ENCODE results near the gene WDR90. TPM values are rescaled to one million over a fixed set of nuclear protein-coding genes. Genes with fewer than 3 reads are reported as not detected.

Gene WDR90
- total RNA-seq, 4 donors from 2014 or later = 6.7 to 30.1 (median 8.4) TPM

GRCh38 chr16:710500-711075, 61.4 kb downstream of the WDR90 start:
- no peak for TF ChIP-seq CTCF (IDR thresholded peaks at IDR 0.05; ENCODE audit: low read depth)

DNA sequence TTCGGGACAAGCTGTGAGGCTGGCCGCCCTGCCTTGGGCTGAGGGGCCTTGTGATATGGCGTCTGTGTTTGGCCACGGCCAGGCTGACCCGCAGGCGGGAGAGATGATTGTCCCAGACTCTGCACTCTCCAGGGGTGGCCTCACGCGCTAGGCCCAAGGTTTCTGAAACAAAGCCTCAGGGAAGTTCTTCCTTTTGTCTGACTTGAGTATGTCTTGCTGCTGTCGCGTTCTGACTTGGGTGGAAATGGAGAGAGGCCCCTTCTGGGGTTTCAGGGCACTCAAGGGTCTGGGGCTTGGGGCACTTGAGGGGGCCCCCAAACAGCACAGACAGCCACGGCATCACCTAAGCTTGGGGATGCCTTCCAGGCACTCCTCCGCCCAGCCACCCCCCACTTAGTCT, 61.9 kb downstream of the WDR90 start:
- no peak for TF ChIP-seq CTCF (IDR thresholded peaks at IDR 0.05; ENCODE audit: low read depth)

GRCh38 chr16:711548-712320, 62.6 kb downstream of the WDR90 start:
- no peak for TF ChIP-seq CTCF (IDR thresholded peaks at IDR 0.05; ENCODE audit: low read depth)

DNA sequence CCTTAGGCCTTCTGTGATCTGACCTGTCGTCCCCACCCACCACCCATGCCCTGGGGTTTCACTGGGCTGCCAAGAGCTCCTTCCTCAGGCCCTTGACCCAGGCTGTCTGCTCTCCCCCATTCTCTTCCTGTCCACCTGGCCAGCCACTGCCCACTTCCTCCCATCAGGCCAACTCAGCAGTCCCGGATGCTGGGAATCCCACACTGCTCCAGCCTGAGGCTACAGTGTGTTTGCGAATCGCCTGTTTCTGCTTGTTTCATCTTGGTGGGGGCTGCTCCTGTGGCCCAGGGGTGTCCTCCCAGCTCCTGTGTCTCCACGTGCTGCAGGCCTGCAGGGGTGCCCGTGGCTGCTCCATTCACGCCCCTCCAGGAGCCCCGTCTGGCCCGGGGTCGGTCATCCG, 64.9 kb downstream of the WDR90 start:
- no peak for TF ChIP-seq CTCF (IDR thresholded peaks at IDR 0.05; ENCODE audit: low read depth)

DNA sequence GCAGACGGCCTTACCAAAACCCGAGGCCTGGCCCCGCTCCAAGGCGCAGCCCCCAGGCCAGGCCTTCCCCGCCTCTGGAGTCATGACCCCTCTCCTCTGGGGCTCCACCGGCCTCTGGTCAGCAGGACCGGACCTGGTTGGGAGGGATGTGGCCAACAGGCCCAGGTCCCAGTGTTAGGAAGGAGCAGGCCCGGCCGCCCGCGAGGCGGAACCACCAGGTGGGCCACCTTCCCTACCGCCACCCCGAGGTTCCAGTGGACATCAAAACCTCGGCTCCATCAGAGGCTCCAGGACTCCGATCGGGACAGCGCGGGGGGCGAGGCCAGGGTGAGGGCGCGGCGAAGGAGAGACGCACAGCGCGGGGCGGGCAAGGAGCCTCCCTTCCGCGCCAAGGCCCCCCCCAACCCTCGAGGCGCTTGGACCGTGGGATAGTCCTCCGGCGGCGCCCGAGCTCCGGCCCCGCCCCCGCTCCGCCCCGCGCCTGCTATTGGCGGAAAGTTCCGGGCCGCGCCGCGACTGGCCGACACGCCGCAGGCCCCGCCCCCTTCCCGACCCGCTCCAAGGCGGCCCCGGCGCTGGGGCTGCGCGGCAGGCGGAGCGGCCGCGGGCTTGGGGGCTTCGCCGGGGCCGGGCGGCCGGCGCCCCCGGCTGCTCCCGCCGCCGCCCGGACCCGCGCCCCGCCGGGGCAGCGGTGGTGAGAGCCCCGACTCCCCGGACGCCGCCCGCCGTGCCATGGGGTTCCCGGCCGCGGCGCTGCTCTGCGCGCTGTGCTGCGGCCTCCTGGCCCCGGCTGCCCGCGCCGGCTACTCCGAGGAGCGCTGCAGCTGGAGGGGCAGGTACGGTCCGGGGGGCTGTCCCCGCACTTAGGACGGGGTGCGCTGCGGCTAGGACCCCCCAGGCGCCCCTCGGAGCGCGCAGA, 65.7 kb downstream of the WDR90 start, which contains the start of gene METRN:
Gene METRN, plus strand, starts transcription at position 561 of the 919 bp plus-strand sequence. Its CDS starts 172 bp downstream, at position 733.
- no peak for TF ChIP-seq CTCF (IDR thresholded peaks at IDR 0.05; ENCODE audit: low read depth)

- no peak for TF ChIP-seq CTCF (IDR thresholded peaks at IDR 0.05; ENCODE audit: low read depth)
These were observed 66.5 kb downstream of the WDR90 start for GRCh38 chr16:715477-716199.
